ENCODE results near the gene CAT. TPM values are rescaled to one million over a fixed set of nuclear protein-coding genes. Genes with fewer than 3 reads are reported as not detected.

CAT gene
- total RNA-seq, 1 donor from 2014 or later: 12.9 TPM

- TF ChIP-seq, protein P1, sequence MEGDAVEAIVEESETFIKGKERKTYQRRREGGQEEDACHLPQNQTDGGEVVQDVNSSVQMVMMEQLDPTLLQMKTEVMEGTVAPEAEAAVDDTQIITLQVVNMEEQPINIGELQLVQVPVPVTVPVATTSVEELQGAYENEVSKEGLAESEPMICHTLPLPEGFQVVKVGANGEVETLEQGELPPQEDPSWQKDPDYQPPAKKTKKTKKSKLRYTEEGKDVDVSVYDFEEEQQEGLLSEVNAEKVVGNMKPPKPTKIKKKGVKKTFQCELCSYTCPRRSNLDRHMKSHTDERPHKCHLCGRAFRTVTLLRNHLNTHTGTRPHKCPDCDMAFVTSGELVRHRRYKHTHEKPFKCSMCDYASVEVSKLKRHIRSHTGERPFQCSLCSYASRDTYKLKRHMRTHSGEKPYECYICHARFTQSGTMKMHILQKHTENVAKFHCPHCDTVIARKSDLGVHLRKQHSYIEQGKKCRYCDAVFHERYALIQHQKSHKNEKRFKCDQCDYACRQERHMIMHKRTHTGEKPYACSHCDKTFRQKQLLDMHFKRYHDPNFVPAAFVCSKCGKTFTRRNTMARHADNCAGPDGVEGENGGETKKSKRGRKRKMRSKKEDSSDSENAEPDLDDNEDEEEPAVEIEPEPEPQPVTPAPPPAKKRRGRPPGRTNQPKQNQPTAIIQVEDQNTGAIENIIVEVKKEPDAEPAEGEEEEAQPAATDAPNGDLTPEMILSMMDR (IDR thresholded peaks at IDR 0.05; ENCODE audit: insufficient read depth, low read length, severe bottlenecking): no peak
- FAIRE-seq (no peak), DNase-seq (ENCODE audit: low read depth) (peak; percentile 55)
- no peaks in the 10 kb centered on the region for H3K27me3 ChIP-seq (ENCODE audit: control insufficient read depth, insufficient read depth, low read length)
- no peak overlapping the region for H3K4me3 ChIP-seq (ENCODE audit: low read depth, low read length)
- H3K36me3 ChIP-seq (ENCODE audit: control insufficient read depth, insufficient read depth, low read length): no peaks in the 10 kb centered on the region
These were observed 62.8 kb downstream of the CAT start for GRCh38 chr11:34501500-34501899.

- Histone ChIP-seq H3K27me3 (ENCODE audit: control insufficient read depth, insufficient read depth, low read length) (no peaks in the 10 kb centered on the region), H3K36me3 (ENCODE audit: control insufficient read depth, insufficient read depth, low read length) (no peaks in the 10 kb centered on the region), H3K4me3 (ENCODE audit: low read depth, low read length) (no peak overlapping the region)
- no peak for DNase-seq (ENCODE audit: low read depth)
- no peak for FAIRE-seq
- TF ChIP-seq, protein P1 (IDR thresholded peaks at IDR 0.05; ENCODE audit: insufficient read depth, low read length, severe bottlenecking): no peak
These were observed 63.2 kb downstream of the CAT start for GRCh38 chr11:34501949-34502348.

- Histone ChIP-seq H3K27me3 (ENCODE audit: control insufficient read depth, insufficient read depth, low read length) (no peaks in the 10 kb centered on the region), H3K36me3 (ENCODE audit: control insufficient read depth, insufficient read depth, low read length) (no peaks in the 10 kb centered on the region), H3K4me3 (ENCODE audit: low read depth, low read length) (no peak overlapping the region)
- FAIRE-seq (no peak), DNase-seq (ENCODE audit: low read depth) (no peak)
- TF ChIP-seq, protein P1 (IDR thresholded peaks at IDR 0.05; ENCODE audit: insufficient read depth, low read length, severe bottlenecking): no peak
These were observed 64.2 kb downstream of the CAT start for GRCh38 chr11:34502949-34503348.

DNA sequence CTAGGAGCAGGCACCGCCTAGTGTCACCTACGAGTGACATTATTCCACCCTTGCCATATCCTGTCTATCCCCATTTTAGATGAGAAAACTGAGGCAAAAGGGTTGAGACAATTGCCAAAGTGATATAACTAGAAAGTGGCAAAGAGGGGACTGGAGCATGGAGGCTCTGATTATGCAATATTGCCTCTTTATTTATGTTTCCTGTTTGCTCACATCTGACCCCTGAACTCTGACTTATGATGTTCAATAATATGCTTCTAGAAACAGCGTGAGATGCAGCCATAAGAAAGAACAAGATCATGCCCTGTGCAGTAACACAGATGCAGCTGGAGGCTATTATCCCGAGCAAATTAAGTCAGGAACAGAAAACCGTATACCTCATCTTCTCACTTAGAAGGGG lies 67.1 kb downstream of the CAT start:
- TF ChIP-seq, protein P1 (IDR thresholded peaks at IDR 0.05; ENCODE audit: insufficient read depth, low read length, severe bottlenecking): no peak
- H3K36me3 ChIP-seq (ENCODE audit: control insufficient read depth, insufficient read depth, low read length): no peaks in the 10 kb centered on the region
- DNase-seq (ENCODE audit: low read depth) (no peak), FAIRE-seq (no peak)
- H3K4me3 ChIP-seq (ENCODE audit: low read depth, low read length): no peak overlapping the region
- H3K27me3 ChIP-seq (ENCODE audit: control insufficient read depth, insufficient read depth, low read length): no peaks in the 10 kb centered on the region

GRCh38 chr11:34507156-34507555 lies 68.4 kb downstream of the CAT start:
- DNase-seq (ENCODE audit: low read depth): no peak
- Histone ChIP-seq H3K36me3 (ENCODE audit: control insufficient read depth, insufficient read depth, low read length) (no peaks in the 10 kb centered on the region), H3K4me3 (ENCODE audit: low read depth, low read length) (no peak overlapping the region), H3K27me3 (ENCODE audit: control insufficient read depth, insufficient read depth, low read length) (no peaks in the 10 kb centered on the region)
- TF ChIP-seq, protein P1 (IDR thresholded peaks at IDR 0.05; ENCODE audit: insufficient read depth, low read length, severe bottlenecking): no peak
- FAIRE-seq: no peak

GRCh38 chr11:34507610-34508009 lies 68.9 kb downstream of the CAT start:
- DNase-seq (ENCODE audit: low read depth): no peak
- FAIRE-seq: no peak

More at GRCh38 chr11:34507610-34508009, 68.9 kb downstream of the CAT start:
- no peak overlapping the region for H3K4me3 ChIP-seq (ENCODE audit: low read depth, low read length)
- TF ChIP-seq, protein P1 (IDR thresholded peaks at IDR 0.05; ENCODE audit: insufficient read depth, low read length, severe bottlenecking): no peak
- H3K36me3 ChIP-seq (ENCODE audit: control insufficient read depth, insufficient read depth, low read length): no peaks in the 10 kb centered on the region
- H3K27me3 ChIP-seq (ENCODE audit: control insufficient read depth, insufficient read depth, low read length): no peaks in the 10 kb centered on the region

Data from bronchial epithelial cell (primary cell).